Caco-2 (cell line): ENCODE data around the gene AQP5. TPM values are rescaled to one million over a fixed set of nuclear protein-coding genes. Genes with fewer than 3 reads are reported as not detected.

Source experiments
- BruUV-seq: library from RNA; stranded (reverse); fragments of 400-500 nt; replicated peaks from 2 replicates; lab custom pipeline; 2021; lab: Mats Ljungman, UMichigan
- CTCF ChIA-PET: fragments of 300-600 bp; sonication (Branson Sonifier 250); formaldehyde crosslinking; loops from one replicate; lab custom pipeline; 2022; ENCODE audit warnings: antibody characterized with exemption; lab: Charles Lee
- POLR2A ChIA-PET: fragments of 300-600 bp; sonication (Branson Sonifier 250); formaldehyde crosslinking; loops from one replicate; lab custom pipeline; 2022; ENCODE audit warnings: antibody characterized with exemption; lab: Charles Lee
- DNase-seq, 2 experiments: peaks; one replicate each; pipeline versions ENCODE4 v3.0.0 to v3.0.0-alpha.2; 2020 to 2022
- H3K27me3 ChIP-seq: replicated peaks from 2 replicates; pipeline ENCODE4 v1.6.0; 2011; ENCODE audit warnings: low read length; ENCODE audit not compliant: control insufficient read depth, insufficient read depth
- H3K36me3 ChIP-seq: 2 replicates; pipeline ENCODE4 v1.5.1; 2011; ENCODE audit warnings: low read length; ENCODE audit not compliant: control insufficient read depth, insufficient read depth
- H3K4me1 ChIP-seq: fragments of 250-450 bp; sonication (Bioruptor Pico); 2 replicates; pipeline ENCODE4 v1.5.1; 2020; ENCODE audit warnings: mild to moderate bottlenecking
- H3K4me3 ChIP-seq: 2 replicates; pipeline ENCODE4 v1.5.1; 2011; ENCODE audit warnings: low read depth, mild to moderate bottlenecking, control low read depth, low read length
- H3K9me3 ChIP-seq: fragments of 250-450 bp; sonication (Bioruptor Pico); 2 replicates; pipeline ENCODE4 v1.5.1; 2020; ENCODE audit warnings: mild to moderate bottlenecking, moderate library complexity
- H3K27ac Mint-ChIP-seq: one replicate; pipeline ENCODE4 v1.8.0; 2022; ENCODE audit warnings: mixed read lengths; ENCODE audit not compliant: unreplicated experiment
- H3K27me3 Mint-ChIP-seq: one replicate; pipeline ENCODE4 v1.8.0; 2022; ENCODE audit warnings: mixed read lengths; ENCODE audit not compliant: insufficient read depth, unreplicated experiment
- H3K36me3 Mint-ChIP-seq: one replicate; pipeline ENCODE4 v1.8.0; 2022; ENCODE audit warnings: mild to moderate bottlenecking, mixed read lengths; ENCODE audit not compliant: insufficient read depth, unreplicated experiment
- H3K4me1 Mint-ChIP-seq: one replicate; pipeline ENCODE4 v1.8.0; 2022; ENCODE audit warnings: low read depth, mixed read lengths; ENCODE audit not compliant: unreplicated experiment
- H3K4me3 Mint-ChIP-seq: one replicate; pipeline ENCODE4 v1.8.0; 2022; ENCODE audit warnings: mild to moderate bottlenecking, moderate library complexity, mixed read lengths; ENCODE audit not compliant: unreplicated experiment
- H3K9me3 Mint-ChIP-seq: one replicate; pipeline ENCODE4 v1.8.0; 2022; ENCODE audit warnings: mixed read lengths; ENCODE audit not compliant: unreplicated experiment
- intact Hi-C: fragments of 100-400 bp; cut with micrococcal nuclease; formaldehyde crosslinking; loops from one replicate; pipeline ENCODE4 v1.10.0; 2022; ENCODE audit not compliant: unreplicated experiment
- total RNA-seq: library from RNA; stranded (reverse); gene quantifications from 2 replicates; pipeline ENCODE4 v1.2.3, GENCODE V29; 2022
- TF ChIP-seq, protein P1 (sequence below), 2 experiments: fragments of 200-600 bp in 1 of 2; IDR thresholded peaks; 1 replicate in 1 of 2; 2 replicates in 1 of 2; pipeline versions ENCODE4 v1.5.1 to v1.8.0; 2011 to 2022; ENCODE audit warnings: antibody characterized with exemption in 1 of 2, control low read depth in 1 of 2, inconsistent platforms in 1 of 2, low read depth in 1 of 2, low read length in 1 of 2, mild to moderate bottlenecking in 1 of 2, moderate library complexity in 1 of 2; ENCODE audit not compliant: insufficient read depth in 1 of 2, severe bottlenecking in 1 of 2, unreplicated experiment in 1 of 2

AQP5 gene
- total RNA-seq, 1 experiment from 2014 or later: not detected

- DNase-seq: no peak
- TF ChIP-seq, protein P1, sequence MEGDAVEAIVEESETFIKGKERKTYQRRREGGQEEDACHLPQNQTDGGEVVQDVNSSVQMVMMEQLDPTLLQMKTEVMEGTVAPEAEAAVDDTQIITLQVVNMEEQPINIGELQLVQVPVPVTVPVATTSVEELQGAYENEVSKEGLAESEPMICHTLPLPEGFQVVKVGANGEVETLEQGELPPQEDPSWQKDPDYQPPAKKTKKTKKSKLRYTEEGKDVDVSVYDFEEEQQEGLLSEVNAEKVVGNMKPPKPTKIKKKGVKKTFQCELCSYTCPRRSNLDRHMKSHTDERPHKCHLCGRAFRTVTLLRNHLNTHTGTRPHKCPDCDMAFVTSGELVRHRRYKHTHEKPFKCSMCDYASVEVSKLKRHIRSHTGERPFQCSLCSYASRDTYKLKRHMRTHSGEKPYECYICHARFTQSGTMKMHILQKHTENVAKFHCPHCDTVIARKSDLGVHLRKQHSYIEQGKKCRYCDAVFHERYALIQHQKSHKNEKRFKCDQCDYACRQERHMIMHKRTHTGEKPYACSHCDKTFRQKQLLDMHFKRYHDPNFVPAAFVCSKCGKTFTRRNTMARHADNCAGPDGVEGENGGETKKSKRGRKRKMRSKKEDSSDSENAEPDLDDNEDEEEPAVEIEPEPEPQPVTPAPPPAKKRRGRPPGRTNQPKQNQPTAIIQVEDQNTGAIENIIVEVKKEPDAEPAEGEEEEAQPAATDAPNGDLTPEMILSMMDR (IDR thresholded peaks at IDR 0.05; ENCODE audit: insufficient read depth in 1 of 2, low read depth in 1 of 2, low read length in 1 of 2, severe bottlenecking in 1 of 2, unreplicated experiment in 1 of 2): no peak
- H3K36me3 ChIP-seq: no peaks in the 10 kb centered on the region
- H3K27me3 ChIP-seq: no peaks in the 10 kb centered on the region
- no peaks in the 10 kb centered on the region for H3K4me1 Mint-ChIP-seq
- no peaks in the 10 kb centered on the region for H3K36me3 Mint-ChIP-seq
- intact Hi-C loops: no loop called here
- BruUV-seq: no TSS peak
- H3K4me3 ChIP-seq: no peak overlapping the region
- H3K9me3 ChIP-seq: no peaks in the 10 kb centered on the region
- H3K9me3 Mint-ChIP-seq: no peaks in the 10 kb centered on the region
- H3K4me3 Mint-ChIP-seq: no peak overlapping the region
- CTCF ChIA-PET: interaction anchor here (0.7 kb wide), 2 partner anchors 27 kb away, joined by 4 to 5 read pairs; no protein-coding TSS in a partner anchor
- no peaks in the 10 kb centered on the region for H3K27me3 Mint-ChIP-seq
- H3K4me1 ChIP-seq: no peaks in the 10 kb centered on the region
- no peak overlapping the region for H3K27ac Mint-ChIP-seq
- POLR2A ChIA-PET: no interaction called here
Observed at GRCh38 chr12:49920241-49920914, 41.3 kb upstream of the AQP5 start.

DNA sequence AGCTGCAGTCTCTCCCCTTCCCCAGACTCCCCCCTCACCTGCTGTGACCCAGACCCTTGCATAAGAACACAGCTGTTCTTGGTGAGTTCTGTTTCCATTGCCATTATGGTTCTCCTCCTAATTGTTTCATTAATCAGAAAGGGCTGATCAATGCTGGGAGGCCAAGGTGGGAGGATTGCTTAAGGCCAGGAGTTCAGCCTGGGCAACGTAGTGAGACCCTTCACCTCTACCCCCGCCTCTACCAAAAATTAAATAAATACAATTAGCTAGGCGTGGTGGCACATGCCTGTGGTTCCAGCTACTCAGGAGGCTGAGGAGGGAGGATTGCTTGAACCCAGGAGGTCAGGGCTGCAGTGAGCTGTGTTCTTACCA lies 40.8 kb upstream of the AQP5 start:
- TF ChIP-seq, protein P1 (IDR thresholded peaks at IDR 0.05; ENCODE audit: insufficient read depth in 1 of 2, low read depth in 1 of 2, low read length in 1 of 2, severe bottlenecking in 1 of 2, unreplicated experiment in 1 of 2): no peak
- no peaks in the 10 kb centered on the region for H3K4me1 ChIP-seq
- Mint-ChIP-seq H3K4me1 (no peaks in the 10 kb centered on the region), H3K4me3 (no peak overlapping the region), H3K27me3 (no peaks in the 10 kb centered on the region), H3K9me3 (no peaks in the 10 kb centered on the region), H3K27ac (no peak overlapping the region), H3K36me3 (no peaks in the 10 kb centered on the region)
- no peak for DNase-seq
- POLR2A ChIA-PET: no interaction called here
- CTCF ChIA-PET: interaction anchor here (0.7 kb wide), 2 partner anchors 26 to 28 kb away, joined by 4 to 5 read pairs; no protein-coding TSS in a partner anchor
- no peaks in the 10 kb centered on the region for H3K9me3 ChIP-seq
- H3K27me3 ChIP-seq: no peaks in the 10 kb centered on the region
- H3K4me3 ChIP-seq: no peak overlapping the region
- H3K36me3 ChIP-seq: no peaks in the 10 kb centered on the region
- intact Hi-C loops: no loop called here
- BruUV-seq: no TSS peak

- intact Hi-C loops: no loop called here
- no peaks in the 10 kb centered on the region for H3K4me1 ChIP-seq
- Mint-ChIP-seq H3K4me1 (no peaks in the 10 kb centered on the region), H3K9me3 (no peaks in the 10 kb centered on the region), H3K27me3 (no peaks in the 10 kb centered on the region), H3K4me3 (no peak overlapping the region), H3K36me3 (no peaks in the 10 kb centered on the region), H3K27ac (no peak overlapping the region)
- H3K9me3 ChIP-seq: no peaks in the 10 kb centered on the region
- ChIA-PET POLR2A (no interaction called here), CTCF (interaction anchor here (0.7 kb wide), 2 partner anchors 26 to 28 kb away, joined by 4 to 5 read pairs; no protein-coding TSS in a partner anchor)
- H3K36me3 ChIP-seq: no peaks in the 10 kb centered on the region
- no peak for DNase-seq
- no peak overlapping the region for H3K4me3 ChIP-seq
- no TSS peak for BruUV-seq
- TF ChIP-seq, protein P1 (IDR thresholded peaks at IDR 0.05; ENCODE audit: insufficient read depth in 1 of 2, low read depth in 1 of 2, low read length in 1 of 2, severe bottlenecking in 1 of 2, unreplicated experiment in 1 of 2): no peak
- no peaks in the 10 kb centered on the region for H3K27me3 ChIP-seq
Observed at GRCh38 chr12:49921299-49921698, 40.4 kb upstream of the AQP5 start.
